Activated naive CD8-positive, alpha-beta T cell treated with anti-CD3 and anti-CD28 coated beads, Interleukin-2, amount 50 U/mL, for 24 hours (primary cell): ENCODE measurements around the gene TSC22D1.
"Not testable (repeated sequence)": the region's sequence is repeated elsewhere in the genome, so short reads cannot be mapped to it uniquely, and the experiment has no call there.

Experiments used
- ATAC-seq: fragments of 150-1000 bp; cut with Tn5 transposase; one replicate; pipeline ENCODE4 v1.10.0; 2021
- DNase-seq: peaks from one replicate; pipeline ENCODE4 v3.0.0; 2021
- H3K27ac Mint-ChIP-seq: one replicate; pipeline ENCODE4 v1.8.0; 2021; ENCODE audit warnings: mild to moderate bottlenecking, mixed read lengths
- H3K27me3 Mint-ChIP-seq: one replicate; pipeline ENCODE4 v1.8.0; 2021; ENCODE audit warnings: mixed read lengths
- H3K36me3 Mint-ChIP-seq: one replicate; pipeline ENCODE4 v1.8.0; 2021; ENCODE audit warnings: low read depth, mixed read lengths
- H3K4me1 Mint-ChIP-seq: one replicate; pipeline ENCODE4 v1.8.0; 2021; ENCODE audit warnings: mixed read lengths
- H3K4me3 Mint-ChIP-seq: one replicate; pipeline ENCODE4 v1.8.0; 2021; ENCODE audit warnings: mild to moderate bottlenecking, moderate library complexity, mixed read lengths
- H3K9me3 Mint-ChIP-seq: one replicate; pipeline ENCODE4 v1.8.0; 2021; ENCODE audit warnings: mixed read lengths

TSC22D1 gene

DNA sequence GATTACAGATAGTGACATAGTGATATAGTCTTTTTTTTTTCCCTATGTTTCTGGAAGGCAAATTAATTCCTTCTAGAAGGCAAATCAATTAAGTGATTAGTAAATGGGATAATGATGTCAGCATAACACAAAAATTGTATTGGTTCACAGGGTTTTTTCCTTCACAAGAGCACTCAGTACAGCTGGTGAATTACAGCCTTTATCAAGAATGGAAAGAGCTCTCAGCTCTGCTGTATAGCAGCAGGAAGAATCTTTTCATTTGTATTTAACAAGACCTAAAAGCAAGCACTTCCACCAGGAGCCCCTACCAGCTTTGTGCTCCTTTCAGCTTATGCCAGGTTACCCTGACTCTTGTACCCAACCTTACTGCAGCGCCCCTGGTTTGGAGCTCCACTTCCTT is 111.7 kb downstream of the TSC22D1 start:
- Mint-ChIP-seq H3K4me1 (no peaks in the 10 kb centered on the region), H3K9me3 (no peaks in the 10 kb centered on the region), H3K27ac (no peak overlapping the region), H3K4me3 (no peak overlapping the region), H3K36me3 (no peaks in the 10 kb centered on the region), H3K27me3 (no peaks in the 10 kb centered on the region)
- ATAC-seq (no peak), DNase-seq (no peak)

DNA sequence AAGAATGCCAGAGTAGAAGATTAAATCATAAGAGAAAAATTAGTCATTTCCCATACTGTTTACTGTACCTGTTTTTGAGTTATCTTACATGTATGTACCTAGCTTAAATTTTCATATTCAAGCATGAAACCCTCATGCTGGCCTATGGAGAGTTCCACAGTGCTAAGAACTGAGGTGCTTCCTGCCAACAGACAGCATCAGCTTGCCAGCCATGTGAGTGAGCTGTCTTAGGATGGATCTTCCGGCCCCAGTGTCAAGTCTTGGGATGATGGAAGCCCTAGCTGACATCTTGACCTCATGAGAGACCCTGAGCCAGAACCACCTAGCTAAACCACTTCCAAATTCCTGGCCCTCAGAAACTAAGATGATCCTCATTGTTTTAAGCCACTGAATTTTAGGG is 112.4 kb downstream of the TSC22D1 start:
- DNase-seq (no peak), ATAC-seq (no peak)
- H3K27ac Mint-ChIP-seq: no peak overlapping the region
- H3K27me3 Mint-ChIP-seq: no peaks in the 10 kb centered on the region
- H3K4me3 Mint-ChIP-seq: no peak overlapping the region
- H3K36me3 Mint-ChIP-seq: no peaks in the 10 kb centered on the region
- H3K9me3 Mint-ChIP-seq: no peaks in the 10 kb centered on the region
- no peaks in the 10 kb centered on the region for H3K4me1 Mint-ChIP-seq

DNA sequence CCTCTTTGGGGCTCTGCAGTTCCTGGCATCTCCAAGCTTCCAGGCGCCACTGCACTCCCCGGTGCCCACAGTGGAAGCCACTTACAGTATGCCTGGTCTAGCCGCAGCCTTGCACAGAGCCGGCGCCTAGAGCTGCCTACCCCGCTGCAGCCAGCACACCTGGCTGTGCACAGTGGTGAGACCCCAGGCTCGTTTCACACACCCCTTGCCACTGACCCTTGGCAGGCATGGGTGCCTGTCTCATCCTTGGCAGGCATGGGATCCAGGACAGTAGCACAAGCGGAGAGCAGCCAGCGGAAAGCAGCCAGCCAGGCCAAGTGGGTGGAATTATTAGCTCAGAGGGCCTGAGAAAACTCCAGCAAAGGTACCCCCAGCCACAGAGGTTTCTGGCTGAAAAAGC is 116.5 kb downstream of the TSC22D1 start:
- H3K36me3 Mint-ChIP-seq: peaks cover 5% of the 10 kb centered on the region
- H3K27me3 Mint-ChIP-seq: no peaks in the 10 kb centered on the region
- H3K27ac Mint-ChIP-seq: no peak overlapping the region
- DNase-seq (no peak), ATAC-seq (no peak)
- peaks cover 5% of the 10 kb centered on the region for H3K9me3 Mint-ChIP-seq
- peaks cover 7% of the 10 kb centered on the region for H3K4me1 Mint-ChIP-seq
- no peak overlapping the region for H3K4me3 Mint-ChIP-seq

DNA sequence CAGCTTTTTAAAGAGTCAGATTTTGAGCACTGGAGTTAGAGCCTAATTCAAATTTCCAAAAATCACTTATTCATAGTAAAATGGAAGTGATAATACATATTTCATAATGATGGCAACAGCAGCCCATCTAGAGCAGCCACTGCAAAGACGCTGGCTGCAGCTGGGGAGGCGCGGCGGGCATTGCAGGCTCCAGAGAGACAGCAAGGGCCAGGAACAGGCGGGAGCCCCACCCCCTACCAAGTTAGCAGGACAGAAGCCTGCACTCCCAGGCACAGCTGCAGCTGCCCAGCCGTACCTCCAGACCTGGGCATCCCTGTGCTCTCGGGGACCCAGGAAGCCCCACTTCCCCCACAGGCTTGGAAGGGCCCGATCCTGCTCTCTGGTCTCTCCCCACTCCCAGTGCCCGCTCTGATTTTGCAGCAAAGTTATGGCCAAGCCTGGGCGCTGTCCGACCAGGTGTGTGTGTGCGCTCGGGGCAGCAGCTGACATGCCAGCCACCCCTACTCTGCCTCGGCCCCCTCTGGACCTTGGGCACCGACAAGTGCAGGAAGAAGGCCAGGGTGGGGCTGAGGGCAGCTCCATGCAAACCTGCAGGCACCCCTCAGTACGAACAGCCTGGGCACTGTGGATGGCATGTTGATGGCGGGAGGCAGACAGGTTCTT is 117.7 kb downstream of the TSC22D1 start:
- DNase-seq (no peak), ATAC-seq (no peak)
- H3K4me1 Mint-ChIP-seq: peaks cover 7% of the 10 kb centered on the region
- no peaks in the 10 kb centered on the region for H3K27me3 Mint-ChIP-seq
- peaks cover 5% of the 10 kb centered on the region for H3K9me3 Mint-ChIP-seq
- H3K4me3 Mint-ChIP-seq: no peak overlapping the region
- peaks cover 5% of the 10 kb centered on the region for H3K36me3 Mint-ChIP-seq
- H3K27ac Mint-ChIP-seq: no peak overlapping the region

DNA sequence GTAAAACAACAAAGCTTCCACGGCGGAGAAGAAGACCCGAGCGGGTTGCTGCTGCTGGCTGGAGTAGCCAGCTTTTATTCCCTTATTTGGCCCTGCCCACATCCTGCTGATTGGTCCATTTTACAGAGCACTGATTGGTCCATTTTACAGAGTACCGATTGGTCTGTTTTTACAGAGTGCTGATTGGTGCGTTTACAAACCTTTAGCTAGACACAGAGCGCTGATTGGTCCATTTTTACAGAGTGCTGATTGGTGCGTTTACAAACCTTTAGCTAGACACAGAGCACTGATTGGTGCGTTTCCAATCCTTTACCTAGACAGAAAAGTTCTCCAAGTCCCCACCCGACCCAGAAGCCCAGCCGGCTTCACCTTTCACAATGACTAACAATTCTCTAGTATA is 119.9 kb downstream of the TSC22D1 start:
- not testable (repeated sequence) for ATAC-seq, H3K4me1 Mint-ChIP-seq, H3K9me3 Mint-ChIP-seq, H3K4me3 Mint-ChIP-seq, H3K36me3 Mint-ChIP-seq, H3K27ac Mint-ChIP-seq, H3K27me3 Mint-ChIP-seq, DNase-seq

DNA sequence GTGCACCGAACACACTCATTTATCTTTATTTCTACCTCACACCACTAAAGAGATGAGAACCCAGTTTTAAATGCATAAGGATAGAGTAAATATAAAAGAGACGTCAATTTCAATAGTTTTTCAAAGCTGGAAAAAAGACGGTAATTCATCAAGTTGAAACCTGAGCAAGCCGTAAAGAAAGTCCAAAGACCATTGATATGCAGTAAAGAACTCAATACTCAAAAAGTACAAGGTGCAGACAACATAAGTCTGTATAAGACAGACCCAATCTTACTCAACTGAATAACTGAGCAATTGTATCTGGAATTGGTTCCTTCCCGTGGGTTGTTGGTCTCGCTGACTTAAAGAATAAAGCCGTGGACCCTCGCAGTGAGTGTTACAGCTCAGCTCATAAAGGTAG is 120.4 kb downstream of the TSC22D1 start:
- Mint-ChIP-seq H3K27me3 (no peaks in the 10 kb centered on the region), H3K4me1 (peaks cover 7% of the 10 kb centered on the region), H3K36me3 (peaks cover 5% of the 10 kb centered on the region), H3K4me3 (no peak overlapping the region), H3K27ac (no peak overlapping the region), H3K9me3 (peaks cover 5% of the 10 kb centered on the region)
- no peak for DNase-seq
- no peak for ATAC-seq

DNA sequence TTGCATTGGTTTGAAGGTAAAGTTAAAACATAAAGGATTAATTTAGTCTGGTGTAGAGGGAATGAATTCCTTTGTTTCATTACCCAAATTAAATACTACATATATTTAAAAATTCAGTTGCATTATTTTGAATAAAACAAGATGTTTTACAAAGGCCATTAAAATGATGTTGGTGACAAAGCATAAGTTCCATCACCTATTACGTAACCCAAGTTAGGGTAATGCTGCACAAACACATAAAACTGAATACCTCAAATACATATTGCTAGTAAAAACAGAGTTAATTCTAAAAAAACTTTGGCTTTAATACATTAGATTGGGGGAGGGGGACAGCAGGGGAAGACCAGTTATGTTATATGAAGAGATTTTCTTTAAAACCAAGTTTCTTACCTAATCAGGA is 122.2 kb downstream of the TSC22D1 start:
- peaks cover 5% of the 10 kb centered on the region for H3K9me3 Mint-ChIP-seq
- H3K36me3 Mint-ChIP-seq: peaks cover 5% of the 10 kb centered on the region
- DNase-seq (no peak), ATAC-seq (no peak)
- H3K4me1 Mint-ChIP-seq: peaks cover 7% of the 10 kb centered on the region
- H3K27me3 Mint-ChIP-seq: no peaks in the 10 kb centered on the region
- H3K27ac Mint-ChIP-seq: no peak overlapping the region
- no peak overlapping the region for H3K4me3 Mint-ChIP-seq

DNA sequence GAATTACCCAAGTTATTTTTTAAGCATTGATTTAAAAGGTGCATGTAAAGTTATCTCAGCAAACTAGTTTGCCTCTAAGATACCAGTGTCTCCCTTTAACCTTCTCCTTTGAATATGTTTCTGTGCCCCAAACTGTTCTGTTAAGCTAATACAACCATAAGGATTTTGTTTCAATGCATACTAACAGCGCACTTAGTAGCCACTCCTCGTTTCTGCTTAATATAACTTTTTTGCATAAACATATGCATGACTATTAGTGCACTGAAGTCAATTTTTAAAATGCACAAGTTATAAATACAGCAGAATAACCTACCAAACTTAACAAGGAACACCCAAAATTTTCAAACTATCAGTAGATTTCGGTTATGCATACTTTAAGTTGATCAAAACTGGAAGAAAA is 123.1 kb downstream of the TSC22D1 start:
- no peaks in the 10 kb centered on the region for H3K27me3 Mint-ChIP-seq
- ATAC-seq (no peak), DNase-seq (no peak)
- H3K36me3 Mint-ChIP-seq: peaks cover 5% of the 10 kb centered on the region
- no peak overlapping the region for H3K4me3 Mint-ChIP-seq
- peaks cover 5% of the 10 kb centered on the region for H3K4me1 Mint-ChIP-seq
- no peak overlapping the region for H3K27ac Mint-ChIP-seq
- H3K9me3 Mint-ChIP-seq: peaks cover 5% of the 10 kb centered on the region

DNA sequence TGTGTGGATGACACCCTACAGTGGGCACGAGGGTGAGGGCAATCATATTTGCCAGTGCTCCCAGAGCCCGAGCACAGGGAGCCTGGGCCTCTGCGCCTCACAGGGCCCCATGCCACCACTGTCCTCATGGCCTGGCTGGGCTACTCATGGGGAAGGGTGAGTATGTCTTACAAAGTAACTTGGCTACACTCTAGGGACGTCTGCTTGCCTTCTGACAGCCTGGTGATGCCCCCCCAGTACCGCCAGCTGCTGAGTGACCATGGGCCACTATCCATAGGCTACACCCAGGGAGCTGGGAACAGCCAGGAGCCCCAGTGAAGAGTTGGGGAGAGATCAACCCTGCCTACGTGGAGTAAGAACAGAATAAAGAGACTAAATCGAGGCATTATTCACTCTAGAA is 123.7 kb downstream of the TSC22D1 start:
- no peak for ATAC-seq
- H3K9me3 Mint-ChIP-seq: peaks cover 5% of the 10 kb centered on the region
- DNase-seq: no peak
- H3K36me3 Mint-ChIP-seq: peaks cover 5% of the 10 kb centered on the region
- H3K27ac Mint-ChIP-seq: no peak overlapping the region
- peaks cover 1% of the 10 kb centered on the region for H3K4me1 Mint-ChIP-seq
- H3K4me3 Mint-ChIP-seq: no peak overlapping the region
- no peaks in the 10 kb centered on the region for H3K27me3 Mint-ChIP-seq

DNA sequence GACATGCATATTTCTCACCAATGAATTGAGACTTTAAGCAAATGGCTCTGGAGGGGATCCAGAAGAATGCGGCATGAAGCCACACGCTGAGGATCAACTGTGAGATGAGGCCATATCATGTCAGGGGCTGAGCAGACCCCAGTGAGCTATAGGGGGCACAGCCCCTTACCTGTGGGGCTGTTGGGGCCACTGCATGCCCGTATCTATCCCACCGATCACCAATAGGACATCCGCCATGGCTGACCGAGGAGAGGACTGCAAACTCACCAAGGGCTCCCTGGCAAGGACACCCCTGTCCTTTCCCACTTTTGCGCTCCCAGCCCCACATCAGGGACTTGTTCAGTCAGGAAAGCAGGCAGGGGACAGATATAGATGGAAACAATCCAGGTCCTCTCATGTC is 124.5 kb downstream of the TSC22D1 start:
- Mint-ChIP-seq H3K4me1 (no peaks in the 10 kb centered on the region), H3K27ac (no peak overlapping the region), H3K9me3 (peaks cover 4% of the 10 kb centered on the region), H3K36me3 (peaks cover 5% of the 10 kb centered on the region), H3K4me3 (no peak overlapping the region), H3K27me3 (no peaks in the 10 kb centered on the region)
- DNase-seq (no peak), ATAC-seq (no peak)

DNA sequence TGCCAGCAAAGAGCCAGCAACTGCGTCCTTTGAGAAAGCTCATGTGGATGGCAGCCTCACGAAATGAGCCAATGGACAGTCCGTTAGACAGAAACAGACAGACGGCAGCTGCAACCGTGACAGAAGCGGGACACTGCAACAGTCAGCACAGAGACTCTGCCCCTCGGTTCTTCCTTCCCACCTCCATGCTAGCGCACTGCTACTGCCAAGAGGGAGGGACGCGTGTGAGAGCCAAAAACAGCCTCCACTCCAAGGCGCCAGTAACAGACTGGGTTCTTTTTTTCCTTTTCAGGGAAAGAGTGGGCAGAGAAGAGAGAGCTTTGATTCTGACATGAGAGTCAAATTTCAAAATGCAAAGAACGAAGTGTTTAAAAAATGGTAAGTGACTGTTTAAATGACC is 125.0 kb downstream of the TSC22D1 start:
- Mint-ChIP-seq H3K9me3 (no peaks in the 10 kb centered on the region), H3K4me1 (no peaks in the 10 kb centered on the region), H3K4me3 (no peak overlapping the region), H3K27me3 (no peaks in the 10 kb centered on the region), H3K27ac (no peak overlapping the region), H3K36me3 (peaks cover 5% of the 10 kb centered on the region)
- DNase-seq (no peak), ATAC-seq (no peak)

DNA sequence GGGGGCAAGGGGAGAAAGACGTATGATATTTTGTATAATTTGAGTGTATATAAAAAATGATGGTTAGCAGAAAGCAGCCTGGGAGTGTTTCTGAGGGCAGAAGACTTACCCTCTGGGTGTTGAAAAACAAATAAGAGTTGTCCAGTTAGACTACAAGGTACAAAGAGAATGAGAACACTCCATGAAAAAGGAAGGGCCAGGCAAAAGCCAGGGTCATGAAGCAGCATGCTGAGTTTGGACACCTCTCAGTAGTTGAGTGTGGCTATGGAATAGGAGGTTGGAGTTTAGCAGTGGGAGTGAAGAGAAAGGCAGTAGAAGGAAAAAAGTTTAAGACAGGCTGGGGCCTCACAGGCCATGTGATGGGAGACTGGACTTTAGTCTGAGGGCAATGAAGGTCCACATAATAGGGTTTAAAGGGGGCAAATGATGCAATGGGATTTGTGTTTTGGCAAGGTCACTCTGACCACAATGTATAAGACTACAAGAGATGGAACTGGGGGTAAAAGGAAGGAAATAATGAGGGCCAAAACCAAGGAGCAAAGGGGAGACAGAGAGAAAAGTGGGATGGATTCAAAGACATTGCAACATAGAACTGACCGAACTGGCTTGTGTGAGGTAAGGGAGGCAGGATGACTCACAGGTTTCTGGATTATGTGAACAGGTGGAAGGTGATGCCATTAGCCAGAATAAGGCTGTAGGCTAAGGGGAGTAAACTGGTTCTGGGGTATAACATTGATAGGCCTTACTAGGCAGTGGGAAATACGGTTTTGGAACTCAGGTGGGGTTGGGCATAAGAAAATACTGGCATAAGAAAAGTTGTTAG is 125.9 kb downstream of the TSC22D1 start:
- H3K36me3 Mint-ChIP-seq: no peaks in the 10 kb centered on the region
- ATAC-seq: no peak

DNA sequence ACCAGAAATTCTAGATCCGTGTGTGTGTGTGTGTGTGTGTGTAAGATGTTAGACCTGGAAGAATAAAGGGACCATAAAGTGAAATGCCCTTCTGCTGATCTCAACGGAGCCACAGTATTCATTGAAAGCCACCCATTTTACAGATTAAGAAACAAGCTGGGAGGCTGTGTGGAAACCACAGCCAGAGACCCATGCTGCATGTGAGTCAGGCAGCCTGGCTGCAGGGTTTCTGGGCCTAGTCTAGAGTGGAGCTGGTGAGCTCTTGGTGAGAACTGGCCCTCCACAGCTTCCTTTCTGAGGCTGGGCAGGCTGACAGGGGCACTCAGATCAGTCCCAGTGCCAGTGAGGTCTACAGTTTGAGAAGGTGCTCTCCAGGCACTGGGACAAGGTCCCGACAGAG is 127.3 kb downstream of the TSC22D1 start:
- no peak for ATAC-seq
- H3K27ac Mint-ChIP-seq: no peak overlapping the region

More for the DNA sequence above, 125.9 kb downstream of the TSC22D1 start:
- Mint-ChIP-seq H3K27me3 (no peaks in the 10 kb centered on the region), H3K4me3 (no peak overlapping the region), H3K27ac (no peak overlapping the region), H3K4me1 (no peaks in the 10 kb centered on the region), H3K9me3 (no peaks in the 10 kb centered on the region)
- DNase-seq: no peak

DNA sequence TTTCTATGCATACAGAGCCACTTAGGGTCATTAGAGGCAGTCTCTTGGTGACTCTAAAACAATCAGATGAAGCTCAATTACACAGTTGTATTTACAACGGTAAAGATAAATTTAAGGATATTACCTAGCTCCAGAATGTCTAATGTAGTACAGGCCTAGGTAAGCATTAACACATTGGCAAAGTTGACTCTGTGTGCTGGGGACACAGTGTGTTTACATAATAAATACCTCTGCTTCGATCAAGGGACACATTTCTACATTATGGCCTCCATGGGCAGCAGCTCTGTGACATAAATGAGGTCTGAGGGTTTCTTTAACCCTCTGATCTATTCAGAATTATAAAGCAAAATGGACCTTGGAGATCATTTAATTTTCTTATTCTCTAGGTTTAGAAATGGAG is 127.8 kb downstream of the TSC22D1 start:
- Mint-ChIP-seq H3K27ac (no peak overlapping the region), H3K9me3 (no peaks in the 10 kb centered on the region), H3K4me1 (no peaks in the 10 kb centered on the region), H3K36me3 (no peaks in the 10 kb centered on the region), H3K27me3 (no peaks in the 10 kb centered on the region), H3K4me3 (no peak overlapping the region)
- DNase-seq (no peak), ATAC-seq (no peak)

More for the DNA sequence above, 127.3 kb downstream of the TSC22D1 start:
- Mint-ChIP-seq H3K27me3 (no peaks in the 10 kb centered on the region), H3K4me1 (no peaks in the 10 kb centered on the region), H3K36me3 (no peaks in the 10 kb centered on the region), H3K9me3 (no peaks in the 10 kb centered on the region), H3K4me3 (no peak overlapping the region)
- DNase-seq: no peak

DNA sequence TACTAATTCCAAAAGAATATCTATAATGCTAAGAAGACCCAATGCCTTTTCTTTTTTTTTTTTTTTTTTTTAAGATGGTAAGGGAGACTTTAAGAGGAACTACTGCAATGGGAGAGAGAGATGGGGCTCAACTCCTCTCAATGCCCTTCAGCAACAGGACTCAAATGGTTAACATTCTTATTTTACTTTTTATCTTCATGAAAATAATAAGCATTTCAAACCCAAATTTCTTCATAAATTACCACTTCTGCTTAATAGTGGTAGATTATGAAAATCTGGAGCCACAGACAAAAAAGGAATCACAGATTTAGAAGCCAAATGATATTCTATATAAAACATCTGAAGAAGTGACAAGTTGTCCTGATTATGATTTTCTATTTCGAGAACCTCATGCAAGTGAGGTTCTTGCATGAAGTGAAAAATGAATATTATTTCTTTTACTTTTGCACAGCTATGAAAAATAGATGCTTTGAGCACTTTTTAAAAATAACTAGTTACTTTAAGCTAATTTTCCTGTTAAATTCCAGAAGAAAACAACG is 128.3 kb downstream of the TSC22D1 start:
- H3K27me3 Mint-ChIP-seq: no peaks in the 10 kb centered on the region
- H3K27ac Mint-ChIP-seq: no peak overlapping the region
- ATAC-seq (no peak), DNase-seq (no peak)
- H3K4me3 Mint-ChIP-seq: no peak overlapping the region
- no peaks in the 10 kb centered on the region for H3K4me1 Mint-ChIP-seq
- no peaks in the 10 kb centered on the region for H3K9me3 Mint-ChIP-seq
- H3K36me3 Mint-ChIP-seq: no peaks in the 10 kb centered on the region
